Measurements from ENCODE around the gene MOXD1.

The MOXD1 gene

DNA sequence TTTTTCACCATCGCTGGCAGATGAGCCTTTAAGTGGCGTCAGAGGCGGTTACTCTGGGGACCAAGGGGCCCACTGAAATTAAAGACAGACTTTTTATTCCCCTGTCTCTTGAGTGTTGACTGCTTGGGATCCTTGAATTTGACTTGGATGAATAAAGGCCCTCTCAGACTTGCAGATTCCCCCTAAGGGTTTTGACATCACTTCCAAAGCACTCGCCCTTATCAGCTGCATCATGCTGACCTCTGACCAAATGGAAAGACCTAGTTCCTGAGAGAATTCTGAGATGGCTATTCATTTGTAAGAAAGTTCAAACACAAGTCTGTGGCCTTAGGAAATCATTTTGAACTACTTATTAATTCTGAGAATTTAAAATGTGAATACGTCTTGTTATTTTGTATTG is 13.5 kb upstream of the MOXD1 start:
- H3K27ac ChIP-seq (ENCODE audit: low read depth, low read length), result no peak overlapping the region
- H3K9ac ChIP-seq (ENCODE audit: low read length), result no peak overlapping the region
- H3K4me2 ChIP-seq (ENCODE audit: low read depth, low read length, poor library complexity, severe bottlenecking), result no peak overlapping the region
- peaks cover 6% of the 10 kb centered on the region; the same call in 1 of the 2 replicates for H3K9me3 ChIP-seq (ENCODE audit: insufficient read depth, low read length)
- H3K36me3 ChIP-seq (ENCODE audit: low read length), result no peaks in the 10 kb centered on the region
- H4K20me1 ChIP-seq (ENCODE audit: low read depth, low read length), result no peaks in the 10 kb centered on the region
- no peaks in the 10 kb centered on the region for H3F3A ChIP-seq (ENCODE audit: insufficient read depth)
- no peak overlapping the region for H2AFZ ChIP-seq (ENCODE audit: low read depth, low read length, severe bottlenecking)
- no peaks in the 10 kb centered on the region for H3K79me2 ChIP-seq (ENCODE audit: insufficient read depth, low read length)
- no peak for TF ChIP-seq EZH2phosphoT487 (conservative IDR thresholded peaks at IDR 0.05; ENCODE audit: low read length)
- TF ChIP-seq, protein P1, sequence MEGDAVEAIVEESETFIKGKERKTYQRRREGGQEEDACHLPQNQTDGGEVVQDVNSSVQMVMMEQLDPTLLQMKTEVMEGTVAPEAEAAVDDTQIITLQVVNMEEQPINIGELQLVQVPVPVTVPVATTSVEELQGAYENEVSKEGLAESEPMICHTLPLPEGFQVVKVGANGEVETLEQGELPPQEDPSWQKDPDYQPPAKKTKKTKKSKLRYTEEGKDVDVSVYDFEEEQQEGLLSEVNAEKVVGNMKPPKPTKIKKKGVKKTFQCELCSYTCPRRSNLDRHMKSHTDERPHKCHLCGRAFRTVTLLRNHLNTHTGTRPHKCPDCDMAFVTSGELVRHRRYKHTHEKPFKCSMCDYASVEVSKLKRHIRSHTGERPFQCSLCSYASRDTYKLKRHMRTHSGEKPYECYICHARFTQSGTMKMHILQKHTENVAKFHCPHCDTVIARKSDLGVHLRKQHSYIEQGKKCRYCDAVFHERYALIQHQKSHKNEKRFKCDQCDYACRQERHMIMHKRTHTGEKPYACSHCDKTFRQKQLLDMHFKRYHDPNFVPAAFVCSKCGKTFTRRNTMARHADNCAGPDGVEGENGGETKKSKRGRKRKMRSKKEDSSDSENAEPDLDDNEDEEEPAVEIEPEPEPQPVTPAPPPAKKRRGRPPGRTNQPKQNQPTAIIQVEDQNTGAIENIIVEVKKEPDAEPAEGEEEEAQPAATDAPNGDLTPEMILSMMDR (IDR thresholded peaks at IDR 0.05; ENCODE audit: insufficient read depth, low read length, poor library complexity, severe bottlenecking), result no peak
- no peak overlapping the region for H3K4me3 ChIP-seq (ENCODE audit: insufficient read depth, low read length, poor library complexity, severe bottlenecking)
- H3K27me3 ChIP-seq (ENCODE audit: low read length), result no peaks in the 10 kb centered on the region
- H3K9me2 ChIP-seq (replicated peaks; ENCODE audit: insufficient read depth, low read length), result no peaks in the 10 kb centered on the region

DNA sequence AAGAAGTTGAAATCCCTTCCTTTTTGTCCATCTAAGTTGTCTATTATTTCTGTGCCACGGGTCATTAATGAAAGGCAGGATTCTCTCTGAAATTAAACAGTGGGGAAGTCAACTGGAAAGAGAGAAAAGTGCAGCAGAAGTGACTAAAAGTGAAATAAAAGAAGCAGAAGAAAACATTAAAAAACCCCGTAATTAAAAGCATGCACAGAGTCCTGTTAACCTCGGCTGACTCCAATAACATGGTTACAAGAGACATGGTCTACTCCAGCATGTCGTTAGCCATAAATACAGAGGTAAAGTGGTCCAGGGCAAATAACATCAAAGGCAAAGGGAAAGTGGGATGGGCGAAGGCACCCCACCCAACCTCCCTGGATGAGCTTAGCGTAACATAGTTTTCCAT is 13.0 kb upstream of the MOXD1 start:
- no peaks in the 10 kb centered on the region for H3F3A ChIP-seq (ENCODE audit: insufficient read depth)
- no peak overlapping the region for H3K27ac ChIP-seq (ENCODE audit: low read depth, low read length)
- H3K9me3 ChIP-seq (ENCODE audit: insufficient read depth, low read length), result peaks cover 6% of the 10 kb centered on the region; the same call in 1 of the 2 replicates
- H3K9me2 ChIP-seq (replicated peaks; ENCODE audit: insufficient read depth, low read length), result no peaks in the 10 kb centered on the region
- H3K4me2 ChIP-seq (ENCODE audit: low read depth, low read length, poor library complexity, severe bottlenecking), result no peak overlapping the region
- no peaks in the 10 kb centered on the region for H4K20me1 ChIP-seq (ENCODE audit: low read depth, low read length)
- H3K27me3 ChIP-seq (ENCODE audit: low read length), result no peaks in the 10 kb centered on the region
- H3K36me3 ChIP-seq (ENCODE audit: low read length), result no peaks in the 10 kb centered on the region
- H3K9ac ChIP-seq (ENCODE audit: low read length), result no peak overlapping the region
- H3K79me2 ChIP-seq (ENCODE audit: insufficient read depth, low read length), result no peaks in the 10 kb centered on the region
- TF ChIP-seq EZH2phosphoT487 (conservative IDR thresholded peaks at IDR 0.05; ENCODE audit: low read length), result no peak
- TF ChIP-seq, protein P1 (IDR thresholded peaks at IDR 0.05; ENCODE audit: insufficient read depth, low read length, poor library complexity, severe bottlenecking), result no peak
- no peak overlapping the region for H3K4me3 ChIP-seq (ENCODE audit: insufficient read depth, low read length, poor library complexity, severe bottlenecking)
- no peak overlapping the region for H2AFZ ChIP-seq (ENCODE audit: low read depth, low read length, severe bottlenecking)

- no peaks in the 10 kb centered on the region for H4K20me1 ChIP-seq (ENCODE audit: low read depth, low read length)
- no peaks in the 10 kb centered on the region for H3F3A ChIP-seq (ENCODE audit: insufficient read depth)
- no peak overlapping the region for H3K9ac ChIP-seq (ENCODE audit: low read length)
- H3K36me3 ChIP-seq (ENCODE audit: low read length), result no peaks in the 10 kb centered on the region
- H2AFZ ChIP-seq (ENCODE audit: low read depth, low read length, severe bottlenecking), result no peak overlapping the region
- TF ChIP-seq, protein P1 (IDR thresholded peaks at IDR 0.05; ENCODE audit: insufficient read depth, low read length, poor library complexity, severe bottlenecking), result no peak
- no peak for TF ChIP-seq EZH2phosphoT487 (conservative IDR thresholded peaks at IDR 0.05; ENCODE audit: low read length)
- no peaks in the 10 kb centered on the region for H3K27me3 ChIP-seq (ENCODE audit: low read length)
- no peak overlapping the region for H3K27ac ChIP-seq (ENCODE audit: low read depth, low read length)
- H3K4me2 ChIP-seq (ENCODE audit: low read depth, low read length, poor library complexity, severe bottlenecking), result no peak overlapping the region
- H3K9me2 ChIP-seq (replicated peaks; ENCODE audit: insufficient read depth, low read length), result no peaks in the 10 kb centered on the region
- H3K9me3 ChIP-seq (ENCODE audit: insufficient read depth, low read length), result peaks cover 6% of the 10 kb centered on the region; the same call in 1 of the 2 replicates
- H3K79me2 ChIP-seq (ENCODE audit: insufficient read depth, low read length), result no peaks in the 10 kb centered on the region
- no peak overlapping the region for H3K4me3 ChIP-seq (ENCODE audit: insufficient read depth, low read length, poor library complexity, severe bottlenecking)
Measured at GRCh38 chr6:132413499-132413802, 12.2 kb upstream of the MOXD1 start.

Data from SU-DHL-6 (cell line).